ENCODE measurements around the gene ANG.

The ANG gene

DNA sequence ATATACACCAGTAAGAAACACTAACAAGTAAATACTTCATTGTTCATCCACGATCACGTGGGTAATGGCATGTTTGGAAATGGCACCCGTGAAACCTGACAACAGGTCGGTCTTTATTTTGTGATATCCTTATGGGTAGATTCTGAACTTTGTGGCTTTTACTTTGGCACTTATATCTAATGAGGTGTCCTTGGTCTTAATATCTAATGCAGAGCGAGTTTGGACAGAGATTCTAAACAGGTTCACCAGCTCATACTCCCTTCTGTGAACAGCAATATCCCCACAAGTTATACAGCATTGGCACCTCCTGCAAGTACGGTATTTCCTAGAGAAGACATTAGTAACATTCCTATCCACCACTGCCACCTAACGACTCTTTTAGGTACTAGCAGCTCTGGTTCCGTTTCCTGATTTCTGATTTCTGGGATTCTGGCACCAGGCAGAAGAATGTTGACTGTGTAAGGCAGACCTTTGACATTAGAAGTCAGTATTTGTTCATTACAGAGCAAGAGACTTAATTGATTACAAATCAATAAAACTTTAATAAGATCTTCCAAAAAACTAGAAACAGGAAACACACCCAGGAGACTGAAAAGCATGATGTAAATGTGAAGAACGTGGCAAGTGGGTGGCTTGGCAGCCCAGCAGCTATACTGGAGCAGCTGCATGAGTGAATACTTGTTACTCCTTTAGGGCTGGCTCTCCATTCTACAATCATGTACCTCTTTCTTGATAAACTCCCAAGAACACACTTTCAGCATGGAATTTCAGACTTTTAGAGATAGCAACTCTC, 2.5 kb downstream of the ANG start:
- ChIA-PET POLR2A (interaction anchor here (0.7 to 4.0 kb wide), 7 partner anchors 9 to 348 kb away, joined by 3 to 33 read pairs (median 3); partner anchors contain the start of gene PARP2), CTCF (interaction anchor here (0.8 to 2.2 kb wide), 7 partner anchors 10 to 268 kb away, joined by 3 to 17 read pairs (median 7); no protein-coding TSS in a partner anchor)
- DNase-seq (ENCODE audit: extremely low spot score): peak; percentile 65
- TF ChIP-seq NFRKB (IDR thresholded peaks at IDR 0.05): no peak
- peak; percentile 63; the same call in 1 of the 2 replicates for TF ChIP-seq FOXK2 (IDR thresholded peaks at IDR 0.05)

- TF ChIP-seq TARDBP (IDR thresholded peaks at IDR 0.05): no peak
- TF ChIP-seq, protein P1, sequence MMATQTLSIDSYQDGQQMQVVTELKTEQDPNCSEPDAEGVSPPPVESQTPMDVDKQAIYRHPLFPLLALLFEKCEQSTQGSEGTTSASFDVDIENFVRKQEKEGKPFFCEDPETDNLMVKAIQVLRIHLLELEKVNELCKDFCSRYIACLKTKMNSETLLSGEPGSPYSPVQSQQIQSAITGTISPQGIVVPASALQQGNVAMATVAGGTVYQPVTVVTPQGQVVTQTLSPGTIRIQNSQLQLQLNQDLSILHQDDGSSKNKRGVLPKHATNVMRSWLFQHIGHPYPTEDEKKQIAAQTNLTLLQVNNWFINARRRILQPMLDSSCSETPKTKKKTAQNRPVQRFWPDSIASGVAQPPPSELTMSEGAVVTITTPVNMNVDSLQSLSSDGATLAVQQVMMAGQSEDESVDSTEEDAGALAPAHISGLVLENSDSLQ (IDR thresholded peaks at IDR 0.05): no peak
- TF ChIP-seq L3MBTL2 (conservative IDR thresholded peaks at IDR 0.05): no peak
- TF ChIP-seq NFRKB (IDR thresholded peaks at IDR 0.05): no peak
- TF ChIP-seq SP1 (IDR thresholded peaks at IDR 0.05): no peak
- TF ChIP-seq FOXM1 (IDR thresholded peaks at IDR 0.05; ENCODE audit: borderline replicate concordance): no peak
- no peak for TF ChIP-seq CTBP1 (IDR thresholded peaks at IDR 0.05; ENCODE audit: borderline replicate concordance)
- CTCF ChIA-PET: interaction anchor here (1.1 to 2.2 kb wide), 2 partner anchors 83 to 278 kb away, joined by 3 to 13 read pairs; no protein-coding TSS in a partner anchor
Observed at GRCh38 chr14:20692116-20692751, 3.7 kb downstream of the ANG start.

GRCh38 chr14:20696764-20697163, 8.2 kb downstream of the ANG start:
- ChIA-PET CTCF (interaction anchor here (0.7 to 2.1 kb wide), 6 partner anchors 157 to 274 kb away, joined by 3 to 9 read pairs (median 4); no protein-coding TSS in a partner anchor), POLR2A (interaction anchor here (1.1 to 1.8 kb wide), 2 partner anchors 159 to 274 kb away, joined by 3 to 7 read pairs; no protein-coding TSS in a partner anchor)
- DNase-seq (ENCODE audit: extremely low spot score): no peak
- no peak for TF ChIP-seq L3MBTL2 (conservative IDR thresholded peaks at IDR 0.05)
- no peak for TF ChIP-seq NFRKB (IDR thresholded peaks at IDR 0.05)
- TF ChIP-seq ELF4 (IDR thresholded peaks at IDR 0.05): no peak
- no peak for TF ChIP-seq HDGF (IDR thresholded peaks at IDR 0.05; ENCODE audit: borderline replicate concordance)

More at GRCh38 chr14:20692116-20692751, 3.7 kb downstream of the ANG start:
- POLR2A ChIA-PET: interaction anchor here (1.1 to 4.0 kb wide), 2 partner anchors 10 to 35 kb away, joined by 3 to 33 read pairs; no protein-coding TSS in a partner anchor
- DNase-seq (ENCODE audit: extremely low spot score): no peak

- ChIA-PET CTCF (interaction anchor here (0.8 to 2.1 kb wide), 4 partner anchors 157 to 273 kb away, joined by 4 to 9 read pairs (median 5); no protein-coding TSS in a partner anchor), POLR2A (interaction anchor here (1.1 to 1.8 kb wide), 2 partner anchors 158 to 274 kb away, joined by 3 to 7 read pairs; no protein-coding TSS in a partner anchor)
- DNase-seq (ENCODE audit: extremely low spot score): peak; percentile 69
- TF ChIP-seq TARDBP (IDR thresholded peaks at IDR 0.05): no peak
- TF ChIP-seq L3MBTL2 (conservative IDR thresholded peaks at IDR 0.05): no peak
- no peak for TF ChIP-seq FOXA1 (IDR thresholded peaks at IDR 0.05)
- TF ChIP-seq FOXK2 (IDR thresholded peaks at IDR 0.05): no peak
- TF ChIP-seq, protein P1 (IDR thresholded peaks at IDR 0.05): no peak
- no peak for TF ChIP-seq HDGF (IDR thresholded peaks at IDR 0.05; ENCODE audit: borderline replicate concordance)
- TF ChIP-seq ELF4 (IDR thresholded peaks at IDR 0.05): no peak
- no peak for TF ChIP-seq CTBP1 (IDR thresholded peaks at IDR 0.05; ENCODE audit: borderline replicate concordance)
- TF ChIP-seq SUZ12 (IDR thresholded peaks at IDR 0.05): no peak
- TF ChIP-seq ARNT (IDR thresholded peaks at IDR 0.05): no peak
Observed at GRCh38 chr14:20697273-20698017, 8.9 kb downstream of the ANG start.

GRCh38 chr14:20698018-20698329, 9.4 kb downstream of the ANG start:
- no peak for DNase-seq (ENCODE audit: extremely low spot score)
- ChIA-PET POLR2A (no interaction called here), CTCF (interaction anchor here (0.6 to 1.0 kb wide), 3 partner anchors 98 to 273 kb away, joined by 3 to 6 read pairs (median 3); no protein-coding TSS in a partner anchor)
- no peak for TF ChIP-seq FOXM1 (IDR thresholded peaks at IDR 0.05; ENCODE audit: borderline replicate concordance)
- no peak for TF ChIP-seq ELF4 (IDR thresholded peaks at IDR 0.05)
- TF ChIP-seq CTBP1 (IDR thresholded peaks at IDR 0.05; ENCODE audit: borderline replicate concordance): no peak
- TF ChIP-seq NFRKB (IDR thresholded peaks at IDR 0.05): no peak
- no peak for TF ChIP-seq SUZ12 (IDR thresholded peaks at IDR 0.05)
- no peak for TF ChIP-seq SP1 (IDR thresholded peaks at IDR 0.05)
- no peak for TF ChIP-seq BHLHE40 (IDR thresholded peaks at IDR 0.05; ENCODE audit: borderline replicate concordance)
- no peak for TF ChIP-seq FOXA1 (IDR thresholded peaks at IDR 0.05)
- no peak for TF ChIP-seq ZNF384 (IDR thresholded peaks at IDR 0.05)
- TF ChIP-seq LEF1 (IDR thresholded peaks at IDR 0.05; ENCODE audit: borderline replicate concordance): no peak
- TF ChIP-seq HDGF (IDR thresholded peaks at IDR 0.05; ENCODE audit: borderline replicate concordance): no peak
- TF ChIP-seq ARNT (IDR thresholded peaks at IDR 0.05): no peak
- TF ChIP-seq TARDBP (IDR thresholded peaks at IDR 0.05): no peak
- TF ChIP-seq FOXK2 (IDR thresholded peaks at IDR 0.05): no peak
- no peak for TF ChIP-seq L3MBTL2 (conservative IDR thresholded peaks at IDR 0.05)
- TF ChIP-seq, protein P1 (IDR thresholded peaks at IDR 0.05): no peak

Data from HEK293T (cell line).